Right hindlimb (tissue), 1 donor: ENCODE results near the gene TFEB.

Experiments used
- DNase-seq: peaks from one replicate; pipeline ENCODE4 v3.0.0-alpha.2; 2018

Gene TFEB

DNA sequence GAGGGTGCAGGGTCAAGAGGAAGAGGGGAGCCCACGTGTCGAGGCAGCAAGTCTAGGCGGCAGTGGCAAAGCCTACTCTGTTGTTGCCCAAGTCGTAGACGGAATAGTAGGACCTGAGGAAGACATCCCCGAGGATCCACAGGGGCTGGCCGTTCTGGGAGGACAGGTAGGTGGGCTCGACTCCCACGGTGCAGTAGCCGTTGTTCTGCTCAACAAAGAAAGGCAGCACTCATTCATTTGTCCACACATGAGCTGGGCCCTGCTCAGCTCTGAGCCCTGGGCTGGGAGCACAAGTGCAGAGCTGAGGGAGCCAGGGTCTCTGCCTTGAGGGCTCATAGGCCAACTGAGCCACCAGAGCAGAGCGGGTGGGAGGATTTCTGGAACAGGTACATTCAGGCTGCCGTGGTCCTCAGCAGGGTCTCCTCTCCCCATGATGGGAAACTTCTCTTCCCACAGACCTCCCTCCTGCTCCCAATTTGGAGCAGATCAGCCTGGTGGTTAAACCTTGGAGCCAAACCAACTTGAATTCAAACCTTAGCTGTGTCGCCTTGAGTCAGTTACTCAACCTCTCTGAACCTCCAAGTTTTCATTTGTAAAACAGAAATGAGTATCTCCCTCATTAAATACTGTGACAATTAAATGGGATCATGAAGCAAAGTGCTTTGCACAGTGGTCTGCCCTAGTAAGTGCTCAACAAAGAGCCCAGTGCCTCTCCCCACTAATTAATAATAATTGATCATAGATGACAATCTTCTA, 1.6 kb upstream of the TFEB start:
- DNase-seq: no peak

DNA sequence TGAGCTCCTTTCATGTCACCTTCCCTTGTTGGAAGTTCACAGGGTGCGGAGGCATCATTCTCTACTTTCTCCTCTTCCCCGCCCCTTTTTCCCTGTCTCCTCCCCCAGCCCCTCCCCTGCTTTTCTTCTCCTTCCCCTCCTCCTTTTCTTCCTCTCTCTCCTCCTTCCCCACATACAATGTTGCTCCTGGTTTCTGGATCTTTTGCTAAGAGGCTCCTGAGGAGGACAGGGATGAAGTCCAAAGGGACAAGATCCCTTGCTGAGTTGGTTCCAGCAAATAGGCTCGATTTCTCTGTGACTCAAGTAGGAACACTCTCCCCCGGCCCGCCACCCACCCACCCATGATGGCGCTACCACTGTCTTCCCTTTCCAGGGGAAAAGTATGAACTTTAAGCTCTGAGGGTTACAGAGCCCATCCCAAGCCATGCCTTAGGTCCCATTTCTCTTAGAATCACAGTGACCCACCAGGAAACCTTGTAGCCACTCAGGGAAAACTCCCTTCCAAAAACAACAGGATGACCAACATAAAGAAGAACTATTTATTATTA, 852 bp upstream of the TFEB start:
- no peak for DNase-seq

DNA sequence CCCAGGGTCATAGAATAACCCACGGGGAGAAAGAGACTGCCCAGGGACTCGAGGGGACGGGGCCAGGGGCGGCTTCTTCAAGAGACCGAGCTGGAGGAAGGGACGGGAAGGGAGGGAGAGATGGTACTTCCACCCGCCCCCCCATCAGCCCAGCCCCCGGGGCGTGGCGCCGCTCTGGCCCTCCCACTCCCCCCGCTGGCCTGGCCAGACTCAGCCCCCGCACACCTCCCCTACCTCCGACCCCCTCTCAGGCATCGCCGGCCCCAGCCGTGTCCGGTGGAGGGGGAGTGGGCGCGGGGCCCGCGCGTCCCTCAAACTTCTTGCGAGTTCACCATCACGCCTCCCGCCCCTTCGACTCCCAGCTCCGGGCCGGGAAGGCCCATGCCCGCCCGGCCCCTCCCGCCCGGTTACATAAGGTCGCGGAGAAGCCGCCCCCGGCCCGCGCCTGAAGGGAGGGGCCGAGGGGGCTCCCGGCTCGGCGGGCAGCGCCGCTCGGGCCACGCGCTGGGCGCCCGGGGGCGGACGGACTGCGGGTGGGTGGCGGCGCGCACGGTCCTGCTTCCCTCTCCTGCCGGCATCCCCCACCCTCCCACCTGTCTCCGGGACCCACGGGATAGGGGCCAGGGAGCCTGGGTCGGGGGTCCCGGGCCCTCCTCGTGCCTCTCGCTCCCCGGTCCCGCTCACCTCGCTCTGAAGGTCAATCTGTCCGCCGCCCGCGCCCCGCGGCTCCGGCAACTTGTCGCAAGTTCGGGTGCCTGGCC, 562 bp downstream of the TFEB start:
- peak; percentile 92 for DNase-seq

DNA sequence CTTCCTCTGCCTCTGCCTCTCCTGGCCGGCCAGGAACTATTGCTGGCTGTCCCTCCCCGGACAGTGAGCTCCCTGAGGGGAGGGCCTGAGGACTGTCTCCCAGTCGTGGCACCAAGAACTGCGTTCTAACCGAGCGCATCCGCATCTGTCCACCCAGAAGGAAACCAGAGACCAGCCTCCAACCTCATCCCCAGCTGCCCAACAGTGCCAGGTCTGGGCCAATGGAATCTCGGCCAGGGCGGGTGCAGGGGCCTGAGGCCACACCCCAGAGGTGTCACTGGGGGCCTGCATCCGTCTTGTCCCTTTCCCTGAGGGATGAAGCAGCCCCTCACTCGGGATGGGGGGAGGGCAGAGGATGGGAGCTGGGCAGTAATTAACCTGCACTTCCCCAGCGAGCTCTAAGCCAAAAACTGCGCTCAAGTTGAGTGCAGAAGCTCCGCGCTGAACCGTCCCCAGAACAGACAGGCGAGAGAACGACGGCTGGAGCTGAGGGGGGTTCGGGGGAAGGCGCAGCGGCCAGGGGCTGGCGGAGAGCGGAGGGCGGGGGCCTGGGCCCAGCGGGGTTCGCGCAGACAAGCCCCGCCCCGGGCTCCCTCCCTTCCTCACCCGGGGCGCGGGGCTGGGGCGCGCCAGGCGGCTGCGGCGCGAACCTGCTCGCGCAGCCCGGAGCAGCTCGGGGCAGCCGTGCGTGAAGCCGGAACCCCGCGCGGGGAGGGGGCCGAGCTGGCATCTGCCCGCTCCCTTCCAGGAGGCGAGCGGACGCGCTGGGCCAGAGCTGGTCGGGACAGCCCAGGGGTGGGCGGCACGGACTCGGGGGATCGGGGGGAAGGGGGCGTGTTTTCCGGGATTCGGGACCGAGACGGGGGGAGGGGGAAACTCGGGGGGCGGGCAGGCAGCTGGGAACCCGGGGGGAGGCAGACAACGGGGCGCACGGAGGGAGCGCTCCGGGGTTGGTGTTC, 1.4 kb downstream of the TFEB start:
- DNase-seq: peak; percentile 88

DNA sequence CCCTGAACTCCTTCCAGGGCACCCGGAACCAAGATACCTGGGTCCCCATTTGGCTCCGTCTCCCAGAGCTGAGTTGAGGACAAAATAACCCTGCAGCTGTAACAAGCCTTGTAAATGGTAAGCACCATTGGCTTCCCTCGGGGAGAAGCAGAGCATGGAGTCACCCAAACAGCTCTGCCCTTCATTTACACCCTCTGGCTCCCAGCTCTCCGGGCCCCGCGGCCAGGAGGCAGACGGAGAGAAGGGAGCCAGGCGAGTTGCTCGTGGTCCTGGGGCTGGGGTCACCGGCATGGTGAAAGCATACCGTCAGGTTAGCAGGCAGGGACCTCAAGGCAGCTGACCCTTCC, 2.1 kb downstream of the TFEB start:
- DNase-seq: no peak

DNA sequence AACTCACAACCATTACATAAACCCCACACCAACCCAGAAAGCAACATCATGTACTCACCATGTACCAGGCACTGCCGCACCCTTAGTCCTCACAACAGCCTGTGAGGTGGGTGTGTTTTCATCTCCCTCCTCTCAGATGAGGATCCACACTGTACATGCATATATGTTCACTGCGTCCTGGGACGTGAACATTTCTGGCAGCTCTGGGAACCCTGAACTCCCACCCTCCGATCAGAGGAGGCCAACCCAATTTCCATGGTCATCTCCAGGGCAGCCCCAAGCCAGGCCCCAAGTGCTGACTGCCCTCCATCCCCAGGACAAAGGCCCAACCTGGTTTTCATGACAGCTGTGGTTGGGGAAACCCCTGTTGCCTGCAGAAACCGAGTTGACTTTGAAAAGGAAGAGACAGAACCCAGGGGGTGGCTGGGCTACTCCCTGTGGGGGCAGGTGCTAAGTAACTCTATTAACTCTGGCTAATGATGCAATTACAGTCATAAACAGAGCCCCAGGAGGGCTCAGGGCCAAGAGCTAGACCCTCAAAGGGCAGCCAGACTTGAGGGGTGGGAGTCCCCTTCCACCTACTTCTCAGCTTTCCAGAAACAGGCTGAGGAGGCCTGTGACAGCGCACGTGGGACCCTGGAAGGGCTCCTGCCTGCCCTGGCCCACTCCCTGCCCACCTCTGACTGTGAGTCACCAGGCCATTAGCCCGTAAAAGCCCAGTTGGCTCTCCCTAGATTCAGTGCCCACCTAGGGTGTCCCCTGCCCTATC, 2.6 kb downstream of the TFEB start:
- no peak for DNase-seq

DNA sequence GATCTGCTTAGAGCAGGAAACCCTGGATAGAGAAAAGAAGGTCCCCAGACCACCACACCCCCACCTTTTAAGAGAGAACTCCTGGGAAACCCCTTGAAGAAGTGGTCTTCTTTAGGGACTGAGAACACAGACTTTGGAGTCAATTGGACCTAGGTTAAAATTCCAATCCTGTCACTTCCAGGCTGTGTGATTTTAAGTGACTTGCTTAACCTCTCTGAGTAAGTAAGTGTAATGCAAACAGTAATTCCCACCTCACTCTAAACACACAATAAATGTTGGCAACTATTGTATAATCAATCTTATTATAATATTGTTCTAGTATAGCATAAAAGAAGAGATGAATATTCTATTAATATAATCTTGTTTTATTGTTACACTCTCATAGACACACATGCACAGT, 3.3 kb downstream of the TFEB start:
- DNase-seq: no peak

DNA sequence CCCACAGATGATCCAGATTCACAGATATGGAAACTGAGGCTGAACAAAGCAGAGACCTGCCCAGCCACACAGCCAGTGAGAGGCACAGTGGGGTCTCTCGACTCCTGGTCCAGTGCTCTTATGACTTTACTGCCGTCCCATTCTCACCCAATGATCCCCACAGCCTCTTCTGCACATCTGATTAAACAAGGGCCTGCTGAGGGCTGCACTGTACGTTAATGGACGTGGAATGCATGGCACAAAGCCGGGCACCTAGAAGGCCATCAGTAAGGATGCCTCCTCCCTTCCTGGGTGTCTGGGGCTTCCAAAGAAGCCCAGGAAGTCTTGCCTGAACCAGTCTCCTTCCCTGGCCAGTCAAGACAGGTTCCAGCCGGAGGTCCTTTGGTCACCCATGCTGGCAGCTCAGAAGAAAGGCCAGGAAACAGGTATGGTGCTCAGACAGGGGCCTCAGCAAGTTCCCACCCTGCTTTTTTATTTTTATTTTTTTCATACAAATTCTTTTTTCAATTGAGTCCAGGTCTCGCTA, 3.8 kb downstream of the TFEB start:
- DNase-seq: no peak

DNA sequence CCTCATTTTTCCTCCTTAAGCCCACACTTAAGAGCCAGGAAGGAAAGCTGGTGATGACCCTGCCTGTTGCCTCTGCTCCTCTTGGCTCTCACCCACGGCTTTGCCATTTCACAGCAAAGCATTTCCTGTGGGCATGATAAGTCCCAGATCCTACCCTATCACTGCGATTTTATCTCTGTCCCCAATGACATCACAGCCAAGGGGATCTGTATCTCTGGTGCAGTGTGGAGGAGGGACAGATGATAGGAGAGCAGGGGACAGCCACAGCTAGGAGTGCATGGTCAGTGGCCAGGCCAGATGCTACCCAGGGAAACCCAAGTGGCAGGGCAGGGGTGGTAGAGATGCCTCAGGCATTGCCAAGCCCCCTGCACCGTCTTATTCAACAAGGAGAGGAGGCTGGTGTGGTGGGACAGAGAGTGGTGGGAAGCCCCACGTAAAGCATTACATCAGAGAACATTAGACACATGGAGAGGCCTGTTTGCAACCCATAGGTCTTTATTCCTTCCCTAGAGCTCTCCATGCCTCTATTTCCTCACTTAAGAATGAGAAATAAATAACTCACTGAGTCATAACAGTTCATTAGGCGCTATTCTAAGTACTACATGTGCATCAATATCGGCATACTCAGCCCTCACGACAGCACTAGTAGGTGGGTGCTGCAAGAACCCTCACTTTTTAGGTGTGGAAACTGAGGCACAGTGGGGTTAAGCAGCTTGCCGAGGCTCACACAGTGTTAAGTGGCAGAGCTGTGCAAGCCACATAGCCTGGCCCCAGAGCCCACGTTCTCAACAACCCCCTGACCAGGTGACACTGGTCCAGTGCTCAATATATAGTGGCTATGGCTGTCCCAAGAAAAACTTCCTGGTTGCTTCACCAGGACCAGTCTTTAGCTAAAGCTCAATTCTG, 4.6 kb downstream of the TFEB start:
- DNase-seq: no peak

DNA sequence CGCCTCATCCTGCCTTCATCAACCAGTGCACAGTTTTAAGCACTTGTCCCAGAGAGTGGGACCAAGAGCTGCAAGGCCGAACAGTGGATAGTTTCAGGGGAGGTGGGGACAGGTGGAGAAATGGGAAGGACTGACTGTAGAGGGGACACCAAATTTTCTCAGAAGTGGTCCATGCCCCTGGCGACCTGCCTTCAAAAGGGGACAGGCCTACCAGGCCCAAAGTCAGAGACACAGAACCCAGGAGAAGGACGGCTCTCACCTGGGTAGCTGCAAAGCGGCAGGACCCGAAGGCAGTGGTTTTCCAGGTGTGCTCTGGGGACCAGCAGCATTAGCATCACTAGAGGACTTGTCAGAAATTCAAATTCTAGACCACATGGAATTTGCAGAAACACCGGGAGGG, 5.8 kb downstream of the TFEB start:
- DNase-seq: no peak

DNA sequence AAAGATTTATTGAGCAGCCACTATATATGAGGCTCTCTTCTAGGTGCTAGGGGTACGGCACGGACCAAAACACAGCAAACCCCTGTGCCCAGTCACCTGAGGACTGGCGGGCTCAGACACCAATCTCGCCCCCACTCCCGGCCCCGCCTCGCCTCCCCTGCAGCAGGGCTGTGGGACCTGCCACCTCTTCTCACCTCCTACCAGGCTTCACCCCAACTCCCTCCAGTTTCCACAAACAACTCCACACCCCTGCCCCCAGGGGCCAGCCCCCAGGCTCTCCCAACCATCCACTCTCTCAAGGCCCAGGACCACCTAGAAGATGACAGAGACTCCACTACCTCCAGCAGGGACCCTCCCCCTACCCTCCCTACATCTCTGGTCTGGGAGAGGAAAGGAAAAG, 6.5 kb downstream of the TFEB start:
- DNase-seq: no peak

DNA sequence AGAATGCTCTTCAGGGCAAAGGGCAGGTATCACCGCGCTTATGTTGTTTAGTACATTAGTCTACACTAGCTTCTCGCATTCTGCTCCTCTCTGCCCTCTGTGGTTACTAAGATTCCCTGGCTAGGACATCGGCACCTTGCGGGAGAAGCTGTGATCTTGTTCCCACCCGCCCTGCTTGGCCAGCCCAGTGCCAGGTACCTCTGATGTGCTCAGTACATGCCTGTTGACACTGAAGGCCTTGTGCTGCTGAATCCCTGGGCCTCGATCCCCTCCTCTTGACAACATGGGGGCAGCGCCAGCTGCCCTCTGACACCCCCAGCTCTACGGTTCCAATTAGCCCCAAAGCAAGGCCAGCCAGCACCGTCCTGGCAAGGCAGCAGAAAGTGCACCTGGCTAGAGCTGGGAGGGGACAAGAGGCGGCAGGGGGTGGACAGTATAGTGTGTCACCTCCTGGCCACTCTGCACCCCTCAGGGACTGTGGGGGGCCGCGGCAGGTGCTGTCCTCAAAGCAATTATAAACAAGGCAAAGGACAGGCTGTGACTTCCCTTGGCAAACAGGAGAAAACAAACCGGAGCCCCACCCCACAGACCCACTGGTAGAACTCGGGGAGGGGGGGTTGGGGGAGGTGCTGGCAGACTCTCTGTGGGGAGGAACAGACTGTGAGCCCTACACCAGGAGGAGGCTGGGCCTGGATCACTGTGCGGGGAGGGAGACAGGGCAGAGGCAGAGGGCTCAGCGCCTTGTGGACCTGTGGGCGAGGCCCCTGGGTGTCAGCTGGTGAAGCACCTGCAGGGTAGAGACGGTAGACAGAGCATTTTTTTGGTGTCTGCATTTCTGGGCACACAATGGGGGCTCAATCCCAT, 7.1 kb downstream of the TFEB start:
- no peak for DNase-seq

DNA sequence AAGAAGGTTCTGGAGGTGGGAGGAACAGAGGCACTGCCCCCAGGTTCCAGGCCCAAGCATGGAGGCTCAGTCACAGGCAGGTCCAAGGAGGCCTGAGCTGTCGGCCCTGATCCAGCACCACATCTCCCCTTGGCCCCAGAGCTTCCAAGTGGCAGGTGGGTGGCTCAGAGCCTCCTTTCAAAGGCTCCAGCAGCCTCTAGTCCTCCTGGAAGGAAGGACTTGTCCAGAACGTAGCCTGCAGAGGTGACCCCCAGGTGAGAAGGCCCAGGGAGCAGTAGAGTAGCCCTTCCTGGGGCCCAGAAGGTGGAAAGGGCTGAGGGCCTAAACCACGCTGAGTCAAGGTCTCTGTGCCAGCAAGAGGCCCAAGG, 7.7 kb downstream of the TFEB start:
- no peak for DNase-seq

DNA sequence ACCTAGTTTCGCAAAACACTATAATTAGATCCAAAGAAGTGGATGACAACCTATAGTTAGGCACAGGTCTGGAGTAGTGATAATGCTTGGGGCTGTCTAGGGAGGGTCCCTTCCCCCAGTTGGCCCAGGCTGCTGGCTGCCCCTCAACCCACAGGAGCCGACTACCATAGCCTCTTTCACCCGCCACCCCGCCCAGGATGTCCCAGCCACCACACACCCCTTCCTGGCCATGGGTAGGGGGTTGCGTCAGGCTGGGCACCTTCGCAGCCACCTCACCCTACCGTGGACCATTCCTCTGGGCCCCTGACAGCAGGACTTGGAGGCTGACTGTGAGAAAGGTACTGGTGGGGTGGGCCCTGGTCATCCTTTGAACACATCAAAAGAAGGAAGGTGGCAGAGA, 8.5 kb downstream of the TFEB start:
- no peak for DNase-seq

DNA sequence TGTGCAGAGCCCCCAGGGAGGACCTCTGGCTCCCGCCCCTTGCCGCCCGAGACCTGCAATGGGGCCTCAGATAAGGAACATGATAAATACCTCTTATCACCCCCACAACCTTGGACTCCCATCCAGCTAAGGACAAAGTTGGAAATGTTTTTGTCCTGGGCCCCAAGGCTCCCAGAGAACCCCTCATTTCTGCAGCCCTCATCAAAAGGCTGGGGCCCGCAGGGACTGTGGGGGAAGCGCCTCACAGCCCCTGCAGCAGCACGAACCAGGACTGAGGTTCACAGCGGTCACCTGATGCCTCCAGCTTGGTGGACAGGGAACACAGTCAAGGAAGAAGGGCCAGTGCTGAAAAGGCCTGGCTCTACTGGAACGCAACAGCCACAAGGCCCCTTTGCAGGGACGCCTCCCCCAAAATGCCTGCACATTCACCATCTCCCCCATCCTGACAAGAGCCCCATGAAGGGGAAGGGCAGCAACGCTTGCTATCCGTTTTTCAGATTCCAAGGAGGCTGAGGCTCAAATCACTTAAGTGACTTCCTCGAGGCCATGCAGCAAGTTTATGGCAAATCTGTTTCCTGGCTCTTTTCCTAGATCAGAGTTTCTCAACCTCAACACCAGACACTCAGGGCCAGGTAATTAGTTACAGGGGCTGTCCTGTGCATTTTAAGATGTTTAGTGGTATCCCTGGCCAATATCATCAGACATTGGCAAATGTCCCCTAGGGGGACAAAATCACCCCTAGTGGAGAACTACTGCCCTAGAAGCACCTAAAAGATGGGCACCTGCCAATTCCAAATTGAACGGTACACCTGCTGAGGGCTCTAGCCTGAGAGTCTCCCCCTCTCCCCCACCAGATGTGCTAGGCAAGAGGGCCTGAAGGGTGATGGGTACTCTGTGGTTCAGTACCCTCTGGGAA, 10.6 kb downstream of the TFEB start:
- DNase-seq: no peak

DNA sequence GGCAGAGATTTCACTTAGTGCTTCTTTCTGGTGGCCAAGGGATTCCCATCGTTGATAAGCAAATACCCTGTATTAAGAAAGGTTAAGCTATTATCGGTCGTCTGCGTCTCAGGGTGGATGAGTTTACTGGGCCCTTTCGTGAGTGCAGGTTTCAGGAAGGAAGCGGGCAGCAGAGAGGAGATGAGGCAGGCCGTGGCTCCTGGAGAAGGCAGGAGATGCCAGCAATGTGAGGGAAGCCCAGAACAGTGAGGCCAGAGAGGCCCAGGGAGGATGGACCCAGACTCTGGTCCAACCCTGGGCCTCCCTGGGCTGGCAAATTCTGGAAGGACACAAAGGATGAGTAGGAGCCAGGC, 11.2 kb downstream of the TFEB start:
- no peak for DNase-seq

DNA sequence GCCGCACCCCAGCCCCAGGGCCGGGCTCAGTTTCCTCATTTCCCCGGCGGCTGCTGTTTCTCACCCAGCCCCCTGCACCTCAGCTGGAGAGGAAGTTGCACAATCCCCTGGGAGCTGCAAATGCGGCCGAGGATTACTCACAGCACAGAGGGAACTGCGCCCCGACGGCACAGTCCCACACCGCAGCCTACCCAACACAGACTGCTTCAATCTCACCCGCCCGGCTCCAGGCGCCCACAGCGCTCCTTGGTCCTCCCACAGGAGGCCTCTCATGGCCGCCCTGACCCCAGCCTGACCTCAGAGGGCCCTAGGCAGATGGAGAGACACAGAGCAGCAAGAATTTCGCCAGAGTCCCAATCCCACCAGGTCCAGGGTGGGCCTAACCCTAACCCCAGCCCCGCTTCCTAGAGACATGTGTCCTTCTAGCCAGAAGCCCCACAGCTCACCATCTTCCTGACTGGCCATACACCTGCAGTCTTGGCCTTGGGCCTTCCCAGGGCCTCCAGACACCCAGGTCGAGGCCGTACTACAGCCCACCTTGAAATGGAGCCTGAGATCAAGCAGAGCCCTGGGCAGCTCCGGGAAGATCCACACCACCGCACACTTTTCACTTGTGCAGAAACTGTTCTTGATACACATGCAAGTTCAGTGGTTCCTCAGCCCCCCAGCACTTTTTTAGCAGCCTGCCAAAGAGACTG, 11.7 kb downstream of the TFEB start:
- DNase-seq: no peak

DNA sequence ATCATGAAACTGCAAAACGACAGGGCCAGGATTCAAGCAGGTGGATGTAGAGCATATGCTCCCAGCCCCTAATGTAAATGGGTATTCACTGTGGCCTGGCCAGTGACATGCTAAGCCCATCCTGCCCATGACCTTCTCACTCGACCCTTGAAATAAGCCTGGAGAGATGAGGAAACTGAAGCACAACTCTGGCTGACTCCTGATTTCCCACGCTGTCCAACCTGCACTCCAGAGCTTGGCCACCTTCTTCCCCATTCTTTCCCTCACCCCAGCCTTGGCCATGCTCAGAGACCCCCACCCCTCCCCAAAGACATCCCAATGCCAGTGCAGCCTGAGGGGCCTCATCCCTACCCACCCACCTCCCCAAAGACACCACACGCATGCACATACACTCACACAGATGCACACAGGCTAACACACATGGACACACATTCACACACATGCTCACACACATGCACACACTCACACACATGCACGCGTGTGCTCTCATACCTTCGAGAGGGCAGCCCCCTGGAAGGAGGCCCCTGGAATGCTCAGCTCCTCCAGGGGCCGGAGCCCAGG, 12.4 kb downstream of the TFEB start:
- DNase-seq: no peak
